Ishikawa (cell line): ENCODE measurements around the gene KIAA0040.

ENCODE experiments used
- CEBPB ChIP-seq: IDR thresholded peaks from 2 replicates; pipeline ENCODE4 v1.6.1; 2012
- FOXM1 ChIP-seq: IDR thresholded peaks from 2 replicates; pipeline ENCODE4 v1.6.1; 2012; ENCODE audit warnings: low read depth, borderline replicate concordance
- MAX ChIP-seq: IDR thresholded peaks from 2 replicates; pipeline ENCODE4 v1.6.1; 2012
- RAD21 ChIP-seq: IDR thresholded peaks from 2 replicates; pipeline ENCODE4 v1.6.1; 2012; ENCODE audit warnings: low read depth
- TAF1 ChIP-seq: IDR thresholded peaks from 2 replicates; pipeline ENCODE4 v1.6.1; 2012; ENCODE audit warnings: low read depth, mild to moderate bottlenecking
- TCF12 ChIP-seq: IDR thresholded peaks from 2 replicates; pipeline ENCODE4 v1.6.1; 2012; ENCODE audit warnings: low read depth
- ZBTB7A ChIP-seq: IDR thresholded peaks from 2 replicates; pipeline ENCODE4 v1.6.1; 2012; ENCODE audit warnings: low read depth

DNA sequence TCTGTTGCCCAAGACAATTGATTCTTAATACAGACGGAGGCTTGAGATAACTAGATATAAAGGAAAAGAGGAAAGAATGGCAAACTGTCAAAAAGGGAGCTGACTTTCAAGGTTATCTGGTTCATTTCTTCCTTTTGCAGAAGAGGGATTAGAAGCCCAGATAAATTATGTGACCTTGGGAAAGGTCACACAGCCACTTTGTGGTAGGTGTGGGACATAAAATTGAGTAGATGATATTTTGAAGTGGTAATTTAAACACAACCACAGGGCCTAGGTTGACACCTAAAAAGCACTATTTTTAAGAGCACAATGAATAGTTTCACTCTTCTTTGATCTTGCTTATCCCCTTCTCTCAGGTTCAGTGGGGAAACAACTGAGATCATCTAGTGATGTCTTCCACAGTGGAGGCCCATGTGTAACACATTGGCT lies 16.9 kb upstream of the KIAA0040 start:
- TF ChIP-seq MAX (no peak), FOXM1 (no peak), CEBPB (no peak), TAF1 (no peak), TCF12 (no peak), ZBTB7A (no peak), RAD21 (no peak)
